GM18861 (cell line): ENCODE data around the gene DENND4B.

Source experiments
- ATAC-seq: cut with Tn5 transposase; IDR thresholded peaks from one replicate; pipeline ENCODE4 v1.9.1; 2021; ENCODE audit not compliant: unreplicated experiment

Gene DENND4B

DNA sequence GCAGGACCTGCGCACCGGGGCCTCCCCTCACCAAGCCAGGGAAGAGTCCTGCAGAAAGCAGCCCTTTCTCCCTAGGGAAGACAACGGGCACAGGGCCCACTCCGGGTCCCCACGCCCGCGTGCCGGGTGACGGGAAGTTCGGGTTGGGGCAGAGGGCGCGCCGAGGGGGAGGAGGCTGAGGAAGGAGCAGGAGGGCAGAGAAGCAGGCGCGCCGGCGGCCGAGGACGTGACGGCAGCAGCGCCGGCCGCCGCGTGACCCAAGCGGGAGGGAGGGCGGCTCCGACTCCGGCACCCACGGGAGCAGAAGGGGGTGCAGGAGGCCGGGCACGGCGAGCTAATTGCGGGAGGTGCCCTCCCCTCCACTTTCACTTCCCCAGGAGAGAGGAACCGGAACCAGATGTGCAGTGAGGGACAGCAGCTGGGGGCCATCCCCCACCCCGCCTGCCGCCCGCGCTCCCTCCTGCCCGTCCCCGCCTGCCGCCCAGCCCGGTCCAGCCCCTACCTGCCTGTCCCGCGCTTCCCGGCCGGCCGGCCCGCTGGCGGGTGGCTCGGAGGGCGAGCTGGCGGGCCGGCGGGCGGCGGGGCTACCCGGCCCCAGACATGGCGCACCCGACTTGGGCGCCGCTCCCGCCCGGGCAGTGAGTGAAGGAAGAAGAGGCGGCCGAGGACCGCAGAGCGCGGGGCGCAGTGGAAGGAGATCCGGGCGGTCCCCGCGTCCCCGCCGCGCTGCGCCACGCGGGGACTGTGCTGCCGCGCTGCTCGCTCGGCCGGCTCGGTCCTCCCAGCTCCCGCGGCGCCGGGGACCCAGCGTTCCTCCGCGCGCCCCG, 510 bp downstream of the DENND4B start:
- peak; percentile 72 for ATAC-seq

- ATAC-seq = no peak
Observed at GRCh38 chr1:153945131-153945794, 1.3 kb downstream of the DENND4B start.

DNA sequence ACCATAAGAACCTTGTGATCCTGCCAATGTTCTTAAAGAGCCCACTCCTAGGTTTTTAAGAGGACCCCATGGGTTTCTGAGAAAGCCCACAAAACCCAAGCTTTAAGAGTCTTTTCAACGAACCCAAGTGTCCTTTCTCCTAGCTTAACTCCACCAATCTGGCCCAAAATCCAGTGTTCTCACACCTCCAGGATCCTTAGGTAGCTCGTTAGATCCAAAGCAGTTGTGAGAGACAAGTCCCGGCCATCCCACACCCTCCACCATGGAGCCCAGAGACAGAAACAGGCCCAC, 1.7 kb downstream of the DENND4B start:
- no peak for ATAC-seq

DNA sequence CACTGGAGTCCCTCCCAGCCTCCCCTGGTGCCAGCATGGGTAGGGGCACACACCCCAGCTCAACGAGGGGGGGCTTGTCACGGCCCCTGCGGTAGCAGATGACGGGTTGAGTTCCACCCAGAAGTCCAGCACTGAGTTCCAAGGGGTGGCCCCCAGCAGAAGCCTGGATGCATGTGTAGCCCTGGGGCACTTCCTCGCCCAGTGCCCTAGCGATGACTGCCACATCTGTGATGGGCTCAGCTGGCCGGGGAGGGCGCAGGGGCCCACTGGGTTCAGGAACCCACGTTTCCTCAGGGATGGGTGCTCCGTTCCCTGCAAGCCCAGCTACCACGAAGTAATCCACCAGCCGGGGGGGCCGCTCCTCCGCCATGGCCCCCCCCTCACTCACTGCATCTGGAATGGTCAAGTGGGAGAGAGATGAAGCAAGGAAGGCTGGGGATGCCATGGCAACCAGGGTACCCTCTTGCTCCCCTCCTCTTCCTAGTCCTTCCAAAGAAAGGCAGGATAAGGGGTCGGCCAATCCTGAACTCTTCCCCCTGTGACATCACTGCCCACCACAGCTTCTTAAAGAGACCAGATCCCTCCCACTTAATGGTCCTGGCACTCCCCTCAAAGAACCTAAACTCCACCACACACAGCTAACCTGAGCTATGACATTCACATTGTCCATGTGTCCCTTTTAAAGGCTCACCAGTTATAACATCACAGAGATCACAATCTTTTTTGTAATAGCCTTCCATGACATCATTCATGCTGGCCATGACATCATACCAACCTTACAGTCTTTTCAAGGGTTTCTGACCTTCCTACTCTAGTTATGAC, 2.3 kb downstream of the DENND4B start:
- no peak for ATAC-seq

DNA sequence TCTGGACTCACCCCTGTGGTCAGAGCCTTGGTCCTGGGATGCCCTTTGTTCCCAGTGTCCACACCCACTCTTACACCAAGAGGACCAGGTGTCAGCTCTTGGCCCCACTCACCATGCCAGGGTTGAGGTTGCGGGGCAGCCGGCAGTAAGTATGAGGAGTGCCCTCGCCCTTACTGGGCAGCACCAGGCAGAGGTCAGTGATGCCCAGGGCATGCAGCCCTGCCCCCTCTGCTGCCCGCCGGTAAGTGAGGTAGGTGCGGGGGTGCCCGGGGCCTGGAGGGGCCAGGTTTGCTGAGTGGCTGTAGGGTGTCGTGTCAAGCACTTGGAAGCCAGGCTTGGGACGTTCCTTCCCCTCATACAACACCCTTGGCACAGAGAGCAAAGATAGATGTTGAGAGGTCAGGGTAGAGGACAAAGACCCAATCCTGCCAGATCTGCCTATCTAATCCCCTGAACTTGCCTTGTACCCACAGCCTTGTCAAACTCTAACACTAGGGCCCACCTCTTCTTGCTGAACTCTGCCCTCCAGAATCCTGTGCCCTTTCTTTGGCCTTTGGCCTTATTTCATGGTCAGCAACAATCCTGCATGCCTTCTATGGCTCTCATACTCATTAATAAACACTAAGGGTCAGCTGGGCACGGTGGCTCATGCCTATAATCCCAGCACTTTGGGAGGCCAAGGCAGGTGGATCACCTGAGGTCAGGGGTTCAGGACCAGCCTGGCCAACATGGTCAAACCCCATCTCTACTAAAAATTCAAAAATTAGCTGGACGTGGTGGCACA, 3.6 kb downstream of the DENND4B start:
- no peak for ATAC-seq

DNA sequence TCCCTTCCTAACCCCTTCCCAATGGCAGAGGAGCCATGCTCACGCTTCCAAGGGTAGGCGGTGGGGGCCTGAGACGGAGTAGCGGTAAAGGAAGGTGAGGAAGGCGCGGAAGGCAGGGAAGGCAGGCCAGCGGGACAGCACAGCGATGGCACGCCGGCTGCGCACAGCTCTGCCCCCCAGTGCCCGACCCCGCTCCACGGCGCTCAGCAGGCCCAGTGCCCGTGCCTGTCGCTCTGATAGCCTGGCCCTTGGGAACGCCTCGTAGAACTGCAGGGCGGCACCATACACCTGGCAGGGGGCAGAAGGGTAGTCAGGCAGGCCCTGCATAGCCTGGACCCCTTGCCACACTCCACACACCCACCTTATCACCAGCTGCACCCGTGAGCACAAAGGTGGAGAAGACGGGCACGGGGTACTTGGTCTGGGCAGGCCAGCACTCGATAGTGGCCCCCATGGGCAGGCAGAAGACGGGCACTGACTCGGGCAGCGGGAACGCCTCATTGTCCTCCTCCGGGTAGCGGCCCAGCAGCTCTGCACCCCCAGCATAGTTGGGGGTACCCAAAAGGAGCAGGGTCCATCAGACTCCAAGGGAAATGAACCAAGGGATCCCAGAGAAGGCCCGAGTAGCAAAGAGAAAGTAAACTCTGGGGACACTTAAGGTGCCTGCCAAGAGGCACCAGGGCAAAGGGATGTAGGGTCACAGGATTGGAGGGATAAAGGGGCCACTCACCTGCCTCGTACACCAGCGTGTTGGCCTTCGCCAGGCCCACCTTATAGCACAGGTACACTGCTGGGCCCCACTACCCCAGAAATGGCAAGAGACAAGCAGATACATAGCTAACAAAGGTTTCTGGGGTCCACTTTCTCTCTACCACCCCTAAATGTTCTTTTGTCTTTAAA, 4.4 kb downstream of the DENND4B start:
- ATAC-seq = no peak

DNA sequence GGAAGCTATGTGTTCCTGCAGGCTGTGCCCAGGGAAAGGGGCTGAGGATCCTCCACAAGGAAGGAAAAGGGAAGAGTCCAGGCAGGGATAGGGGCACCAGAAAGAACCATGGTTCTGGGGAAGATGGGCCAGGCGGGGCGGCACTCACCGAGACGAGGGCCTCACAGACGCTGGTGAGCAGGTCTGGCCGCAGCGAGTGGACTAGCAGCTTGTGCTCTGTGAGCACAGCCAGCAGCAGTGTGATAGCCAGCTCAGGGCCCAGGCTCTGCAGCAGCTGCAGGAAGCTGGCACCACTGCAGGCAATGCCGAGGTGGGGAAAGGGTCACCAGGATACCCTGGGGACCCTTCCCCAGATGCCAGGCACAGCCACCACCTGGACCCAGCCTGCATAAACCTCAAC, 5.8 kb downstream of the DENND4B start:
- no peak for ATAC-seq

- no peak for ATAC-seq
Observed at GRCh38 chr1:153939476-153939875, 7.0 kb downstream of the DENND4B start.

- no peak for ATAC-seq
Observed at GRCh38 chr1:153938996-153939395, 7.5 kb downstream of the DENND4B start.

- ATAC-seq = no peak
Observed at GRCh38 chr1:153937331-153937730, 9.2 kb downstream of the DENND4B start.

DNA sequence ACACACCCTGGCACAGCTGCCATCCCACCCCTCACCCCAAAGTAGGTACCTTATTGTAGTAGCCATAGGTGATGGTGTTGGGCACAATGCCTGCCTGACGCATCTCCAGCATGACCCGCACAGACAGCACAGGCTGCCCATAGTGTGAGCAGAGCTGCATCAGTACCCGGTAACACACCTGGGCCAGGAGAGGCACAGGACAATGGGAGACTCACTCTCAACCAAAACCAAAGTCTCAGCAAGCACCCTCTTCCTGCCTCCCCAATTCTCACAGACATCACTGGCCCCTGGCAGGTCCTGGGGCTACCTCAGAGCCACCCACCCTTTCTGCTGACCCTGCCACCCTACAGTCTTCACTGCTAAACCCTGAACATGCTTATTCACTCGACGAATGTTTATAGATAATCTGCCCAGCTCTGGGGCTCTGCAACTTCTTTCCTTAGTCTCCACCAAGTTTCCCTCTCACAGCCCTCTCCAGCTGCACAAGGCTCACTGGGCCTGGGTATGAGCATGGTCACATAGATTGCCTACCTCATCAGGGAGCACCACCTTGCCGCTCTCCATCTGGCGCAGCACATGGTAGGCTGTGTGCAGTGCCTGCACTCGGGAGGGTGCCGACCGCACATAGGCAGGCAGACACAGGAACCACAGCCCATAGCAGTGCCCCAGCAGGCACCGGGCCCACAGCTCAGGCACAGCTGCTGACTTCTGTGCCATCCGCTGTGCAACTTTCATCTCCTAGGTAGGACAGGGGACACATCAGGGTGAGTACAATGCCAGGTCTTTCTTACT, 10.3 kb downstream of the DENND4B start:
- no peak for ATAC-seq

DNA sequence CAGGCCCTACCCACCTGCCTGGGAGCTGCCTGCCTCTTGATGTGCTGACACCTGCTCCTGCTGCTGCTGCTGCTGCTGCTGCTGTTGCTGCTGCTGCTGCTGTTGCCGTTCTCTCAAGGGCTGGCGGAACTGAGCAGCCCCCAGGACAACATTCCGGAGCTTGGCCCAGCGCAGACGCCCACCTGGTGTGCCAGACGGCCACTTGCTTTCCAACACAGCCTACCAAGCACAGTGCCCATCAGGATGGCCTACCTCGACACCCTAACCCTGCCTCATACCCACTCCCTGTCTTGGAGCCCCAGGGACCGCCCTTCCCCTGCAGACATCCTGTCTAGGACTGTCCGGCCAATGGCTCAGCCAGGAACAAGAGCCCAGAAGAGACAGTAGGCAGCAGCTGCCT, 11.8 kb downstream of the DENND4B start:
- ATAC-seq = no peak

DNA sequence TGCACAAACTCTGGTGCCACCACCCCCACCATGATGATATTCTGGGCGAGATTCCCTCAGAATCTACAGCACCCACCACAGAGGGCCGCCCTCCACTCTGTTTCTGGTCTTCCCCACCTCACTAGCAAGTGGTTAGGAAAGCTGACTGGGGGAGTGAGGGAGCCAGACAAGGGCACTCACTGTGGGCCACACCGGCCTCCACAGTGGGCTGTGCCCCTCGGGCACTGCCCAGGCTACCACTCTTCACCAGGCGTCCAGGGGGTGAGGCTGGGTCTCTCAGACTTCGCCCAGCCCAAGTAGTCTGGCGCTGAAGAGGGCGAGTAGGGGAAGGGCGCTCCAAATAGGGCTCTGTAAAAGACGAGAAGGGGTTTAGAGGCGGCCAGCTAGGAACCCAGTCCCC, 12.6 kb downstream of the DENND4B start:
- ATAC-seq = no peak

GRCh38 chr1:153933430-153933829, 13.1 kb downstream of the DENND4B start:
- ATAC-seq = no peak

GRCh38 chr1:153932156-153933131, 14.1 kb downstream of the DENND4B start:
- ATAC-seq = no peak

DNA sequence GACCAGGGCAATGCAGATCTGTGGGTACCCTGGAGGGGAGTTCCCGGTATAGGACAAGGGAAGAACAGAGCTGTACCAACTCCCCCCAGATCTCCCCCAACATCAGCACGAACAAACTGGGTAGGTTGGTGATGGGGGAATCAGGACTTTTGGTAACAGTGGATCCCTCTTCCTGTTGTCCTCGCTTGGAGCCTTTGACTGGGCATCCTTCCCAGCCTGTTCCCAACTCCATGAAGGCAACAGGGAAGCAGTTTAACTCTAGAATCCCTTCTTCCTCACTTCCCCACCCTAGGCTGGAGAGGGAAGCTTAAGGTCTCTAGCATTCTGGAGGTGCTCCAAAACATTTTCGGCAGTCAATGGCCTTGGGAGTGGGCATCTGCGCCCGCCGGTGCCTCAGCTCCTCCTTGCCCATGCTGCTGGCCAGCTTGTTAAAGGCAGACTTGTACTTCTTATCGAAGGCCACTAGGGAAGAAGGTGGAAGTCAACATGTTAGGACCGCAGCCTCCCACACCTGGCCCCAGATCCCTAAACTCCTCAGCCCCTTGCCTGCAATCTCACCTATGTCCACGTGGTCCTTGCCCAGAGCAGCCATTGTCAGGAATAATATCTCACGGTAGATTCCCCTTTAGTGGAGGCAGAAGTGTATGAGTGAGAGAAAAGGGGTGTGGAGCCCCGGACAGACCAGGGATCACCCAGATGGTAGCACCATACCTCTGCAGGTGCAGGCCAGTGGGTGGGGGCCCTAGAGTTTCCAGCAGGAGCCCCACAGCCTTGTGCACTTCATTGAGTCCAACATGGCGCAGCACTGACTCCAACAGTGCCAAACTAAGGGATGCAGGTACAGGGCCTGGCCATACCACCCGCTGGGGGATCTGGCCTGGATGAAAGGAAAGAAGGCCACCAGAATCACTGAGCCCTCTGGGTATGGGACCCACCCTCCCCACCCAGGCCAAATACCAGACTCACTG, 16.3 kb downstream of the DENND4B start:
- ATAC-seq = no peak

DNA sequence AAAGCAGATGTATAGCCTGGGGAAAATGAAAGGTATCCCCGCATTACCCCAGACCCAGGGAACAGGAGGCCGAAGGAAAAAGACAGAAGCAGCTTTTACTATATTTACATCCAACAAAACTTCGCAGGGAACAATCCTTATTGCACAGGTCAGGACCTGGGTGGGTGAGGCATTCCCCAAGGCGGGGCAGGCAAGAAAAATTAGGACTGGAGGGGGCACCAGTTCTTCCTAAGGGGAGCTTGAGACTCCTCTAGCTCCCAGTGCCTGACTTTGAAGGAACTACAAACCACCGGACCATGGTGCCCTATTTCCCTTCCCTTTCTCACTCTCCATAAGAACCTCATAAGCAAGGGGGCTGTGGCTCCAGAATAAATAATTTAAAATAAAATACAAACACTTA, 17.1 kb downstream of the DENND4B start:
- no peak for ATAC-seq
